K562 (cell line): ENCODE measurements around the gene TMEM120A. TPM values are rescaled to one million over a fixed set of nuclear protein-coding genes. Genes with fewer than 3 reads are reported as not detected.
"Not testable (repeated sequence)": the region's sequence is repeated elsewhere in the genome, so short reads cannot be mapped to it uniquely, and the experiment has no call there.

Source experiments
- ATAC-seq: fragments of 200-7000 bp; cut with Tn5 transposase; 3 replicates; pipeline ENCODE4 v1.9.1; 2020; ENCODE audit warnings: moderate library complexity
- BruUV-seq: library from RNA; stranded (reverse); fragments of 400-500 nt; replicated peaks from 2 replicates; lab custom pipeline; 2021; lab: Mats Ljungman, UMichigan
- CTCF ChIA-PET: fragments of 300-600 bp; formaldehyde crosslinking; extraction: SDS; loops from one replicate; lab custom pipeline; 2021; ENCODE audit warnings: low intra/inter-chr PET ratio; lab: Yijun Ruan, JAX
- POLR2A ChIA-PET: fragments of 300-600, 350-650 bp; sonication (Branson Sonifier 250); formaldehyde crosslinking; extraction: SDS; loops from one replicate; lab custom pipeline; 2021; ENCODE audit warnings: antibody characterized with exemption, inconsistent platforms; lab: Yijun Ruan, JAX
- DNase-seq, 4 experiments: peaks; one replicate each; pipeline versions ENCODE4 v3.0.0 to v3.0.0-alpha.2; 2011 to 2018; ENCODE audit warnings: low spot score in 3 of 4, mixed read lengths in 3 of 4; ENCODE audit errors: extremely low read depth in 1 of 4
- FAIRE-seq: peaks from 2 replicates; lab custom pipeline; 2011; peaks lifted over from hg19 to GRCh38; lab: Jason Lieb, UNC
- H2AFZ ChIP-seq: 2 replicates; pipeline ENCODE4 v1.6.0; 2011; ENCODE audit warnings: low read depth, low read length, control low read depth, inconsistent platforms
- H3K27ac ChIP-seq: fragments of 200-600 bp; 3 replicates; pipeline ENCODE4 v1.8.0; 2011; ENCODE audit warnings: low read depth, mild to moderate bottlenecking, control low read depth, inconsistent platforms, low read length, moderate library complexity, mixed read lengths; ENCODE audit errors: extremely low read depth
- H3K27me3 ChIP-seq, 2 experiments: fragments of 300-600 bp in 1 of 2; 2 replicates in 1 of 2; 3 replicates in 1 of 2; pipeline versions ENCODE4 v1.6.0 to v1.8.0; 2011; ENCODE audit warnings: inconsistent platforms in 2 of 2, low read length in 2 of 2, mild to moderate bottlenecking in 1 of 2, mixed read lengths in 1 of 2, moderate library complexity in 1 of 2; ENCODE audit not compliant: control insufficient read depth in 2 of 2, insufficient read depth in 2 of 2
- H3K36me3 ChIP-seq: fragments of 300-600 bp; 3 replicates; pipeline ENCODE4 v1.8.0; 2011; ENCODE audit warnings: mild to moderate bottlenecking, low read length, inconsistent platforms; ENCODE audit not compliant: control insufficient read depth, insufficient read depth
- H3K4me1 ChIP-seq, 2 experiments: fragments of 200-600 bp in 1 of 2; replicated peaks in 1 of 2; 2 replicates in 1 of 2; 3 replicates in 1 of 2; pipeline versions ENCODE4 v1.5.1 to v1.8.0; 2011; ENCODE audit warnings: inconsistent platforms in 2 of 2, low read length in 2 of 2, mild to moderate bottlenecking in 1 of 2, mixed read lengths in 1 of 2, moderate library complexity in 1 of 2; ENCODE audit not compliant: control insufficient read depth in 2 of 2, insufficient read depth in 2 of 2
- H3K4me2 ChIP-seq: 2 replicates; pipeline ENCODE4 v1.6.1; 2011; ENCODE audit warnings: low read length, control low read depth, inconsistent platforms, mixed read lengths; ENCODE audit not compliant: insufficient read depth
- H3K4me3 ChIP-seq: fragments of 200-600 bp; sonication (generic), shearing (Covaris generic); 2 replicates; pipeline ENCODE4 v1.5.1; 2016; ENCODE audit warnings: control low read depth, inconsistent platforms
- H3K79me2 ChIP-seq: fragments of 200-600 bp; 3 replicates; pipeline ENCODE4 v1.8.0; 2011; ENCODE audit warnings: low read length, inconsistent platforms; ENCODE audit not compliant: control insufficient read depth, insufficient read depth
- H3K9ac ChIP-seq, 2 experiments: 2 replicates each; pipeline versions ENCODE4 v1.6.0 to v1.6.1; 2011; ENCODE audit warnings: low read depth in 2 of 2, low read length in 2 of 2, control low read depth in 1 of 2, inconsistent platforms in 1 of 2, mild to moderate bottlenecking in 1 of 2, mixed read lengths in 1 of 2; ENCODE audit not compliant: insufficient read depth in 1 of 2
- H3K9me1 ChIP-seq: one replicate; pipeline ENCODE4 v1.6.0; 2011; ENCODE audit warnings: inconsistent platforms, mild to moderate bottlenecking, low read length, moderate library complexity; ENCODE audit not compliant: control insufficient read depth, insufficient read depth
- H3K9me3 ChIP-seq: replicated peaks from 2 replicates; pipeline ENCODE4 v1.5.1; 2011; ENCODE audit warnings: low read depth, low read length, inconsistent platforms; ENCODE audit not compliant: control insufficient read depth, insufficient read depth
- H4K20me1 ChIP-seq: replicated peaks from 2 replicates; pipeline ENCODE4 v1.6.1; 2011; ENCODE audit warnings: low read length, inconsistent platforms, mixed read lengths; ENCODE audit not compliant: control insufficient read depth, insufficient read depth
- RB1 ChIP-seq: fragments of 450-650 bp; IDR thresholded peaks from 2 replicates; pipeline ENCODE4 v1.6.1; 2017; ENCODE audit warnings: low read depth, mild to moderate bottlenecking
- SP1 ChIP-seq: sonication (generic); formaldehyde crosslinking; IDR thresholded peaks from 2 replicates; pipeline ENCODE4 v1.8.1; 2022; ENCODE audit warnings: mild to moderate bottlenecking, missing genetic modification reagents
- ZNF551 ChIP-seq: fragments of 250-450 bp; sonication (Bioruptor Pico); IDR thresholded peaks from 2 replicates; pipeline ENCODE4 v1.5.0; 2021; ENCODE audit warnings: mild to moderate bottlenecking, moderate library complexity
- WGBS: fragments of 100-300 bp; shearing (Covaris generic); methylation state at CpG from one replicate; pipeline ENCODE4 v1.1.6; 2016; ENCODE audit warnings: low coverage, mixed read lengths; ENCODE audit not compliant: insufficient coverage; ENCODE audit errors: missing lambda C conversion rate; 5-methylcytosine and 5-hydroxymethylcytosine counted together
- in situ Hi-C: fragments of 300-500 bp; cut with MboI; formaldehyde crosslinking; loops from 4 replicates; pipeline ENCODE4 v1.15.0; 2018; ENCODE audit warnings: inconsistent platforms, mixed read lengths
- intact Hi-C: fragments of 100-400 bp; cut with micrococcal nuclease; formaldehyde crosslinking; loops from 2 replicates; pipeline ENCODE4 v1.14.2; 2022
- polyA plus RNA-seq, 8 experiments: library from polyadenylated mRNA; depleted of rRNA in 4 of 8; stranded (reverse) in 5 of 8; unstranded in 3 of 8; fragments of >200 nt; fragmentation: Nextera tagmentation in 2 of 8; fragmentation: Illumina TruSeq in 1 of 8; extraction: Ambion mirVana in 2 of 8; extraction: Trizol in 1 of 8; gene quantifications; 2 replicates each; pipeline versions ENCODE4 v1.2.1 to v1.2.3, GENCODE V29; 2011 to 2014; ENCODE audit warnings: inconsistent platforms in 1 of 8, missing spikeins in 1 of 8
- total RNA-seq, 7 experiments: library from RNA; depleted of rRNA in 6 of 7; stranded (reverse); fragments of >200 nt in 6 of 7; fragmentation: Illumina TruSeq in 2 of 7; extraction: Trizol in 2 of 7; gene quantifications; 2 replicates each; pipeline versions ENCODE4 v1.2.1 to v1.2.3, GENCODE V29; 2011 to 2021; ENCODE audit warnings: low replicate concordance in 1 of 7
- TF ChIP-seq, protein P1 (sequence below): sonication (generic); formaldehyde crosslinking; IDR thresholded peaks from 2 replicates; pipeline ENCODE4 v1.8.1; 2023; ENCODE audit warnings: mild to moderate bottlenecking, missing genetic modification reagents
- TF ChIP-seq, protein P2 (sequence below): fragments of 250-450 bp; sonication (Bioruptor Pico); IDR thresholded peaks from 2 replicates; pipeline ENCODE4 v1.8.0; 2022; ENCODE audit warnings: moderate library complexity, mild to moderate bottlenecking, inconsistent platforms
- TF ChIP-seq, protein P3 (sequence below): sonication (generic); IDR thresholded peaks from 2 replicates; pipeline ENCODE4 v1.6.1; 2016

TMEM120A gene
- total and polyA plus RNA-seq, 9 of the 15 experiments (the other 6 are each of a cell fraction or from before 2014, with no cell fraction given): 2.3 to 90.2 (median 22.9) TPM

DNA sequence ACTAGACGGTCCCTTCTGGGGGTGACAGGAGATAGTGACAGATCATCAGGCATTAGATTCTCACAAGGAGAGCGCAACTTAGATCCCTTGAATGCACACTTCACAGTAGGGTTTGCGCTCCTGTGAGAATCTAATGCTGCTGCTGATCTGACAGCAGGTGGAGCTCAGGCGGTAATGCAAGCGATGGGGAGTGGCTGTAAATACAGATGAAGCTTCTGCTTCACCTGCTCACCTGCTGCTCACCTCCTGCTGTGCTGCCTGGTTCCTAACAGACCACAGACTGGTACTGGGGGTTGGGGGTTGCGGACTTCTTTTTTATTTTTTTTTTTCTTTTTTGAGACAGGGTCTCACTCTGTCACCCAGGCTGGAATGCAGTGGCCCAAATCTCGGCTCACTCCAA is 35.3 kb upstream of the TMEM120A start:
- FAIRE-seq, H3K9me3 ChIP-seq, intact Hi-C loops, H4K20me1 ChIP-seq, BruUV-seq, POLR2A ChIA-PET, H3K4me2 ChIP-seq, H3K4me1 ChIP-seq, H3K79me2 ChIP-seq, H3K27me3 ChIP-seq, in situ Hi-C loops, H3K9ac ChIP-seq, DNase-seq, CTCF ChIA-PET, H3K27ac ChIP-seq, ATAC-seq, H2AFZ ChIP-seq, H3K9me1 ChIP-seq, H3K4me3 ChIP-seq: not testable (repeated sequence)
- 79% methylated on average over 7 of the region's 7 CpGs for WGBS
- peaks cover 13% of the 10 kb centered on the region; the same call in 2 of the 3 replicates for H3K36me3 ChIP-seq
- TF ChIP-seq, protein P1, sequence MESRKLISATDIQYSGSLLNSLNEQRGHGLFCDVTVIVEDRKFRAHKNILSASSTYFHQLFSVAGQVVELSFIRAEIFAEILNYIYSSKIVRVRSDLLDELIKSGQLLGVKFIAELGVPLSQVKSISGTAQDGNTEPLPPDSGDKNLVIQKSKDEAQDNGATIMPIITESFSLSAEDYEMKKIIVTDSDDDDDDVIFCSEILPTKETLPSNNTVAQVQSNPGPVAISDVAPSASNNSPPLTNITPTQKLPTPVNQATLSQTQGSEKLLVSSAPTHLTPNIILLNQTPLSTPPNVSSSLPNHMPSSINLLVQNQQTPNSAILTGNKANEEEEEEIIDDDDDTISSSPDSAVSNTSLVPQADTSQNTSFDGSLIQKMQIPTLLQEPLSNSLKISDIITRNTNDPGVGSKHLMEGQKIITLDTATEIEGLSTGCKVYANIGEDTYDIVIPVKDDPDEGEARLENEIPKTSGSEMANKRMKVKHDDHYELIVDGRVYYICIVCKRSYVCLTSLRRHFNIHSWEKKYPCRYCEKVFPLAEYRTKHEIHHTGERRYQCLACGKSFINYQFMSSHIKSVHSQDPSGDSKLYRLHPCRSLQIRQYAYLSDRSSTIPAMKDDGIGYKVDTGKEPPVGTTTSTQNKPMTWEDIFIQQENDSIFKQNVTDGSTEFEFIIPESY (CRISPR knock-in tag): peak; percentile 93

DNA sequence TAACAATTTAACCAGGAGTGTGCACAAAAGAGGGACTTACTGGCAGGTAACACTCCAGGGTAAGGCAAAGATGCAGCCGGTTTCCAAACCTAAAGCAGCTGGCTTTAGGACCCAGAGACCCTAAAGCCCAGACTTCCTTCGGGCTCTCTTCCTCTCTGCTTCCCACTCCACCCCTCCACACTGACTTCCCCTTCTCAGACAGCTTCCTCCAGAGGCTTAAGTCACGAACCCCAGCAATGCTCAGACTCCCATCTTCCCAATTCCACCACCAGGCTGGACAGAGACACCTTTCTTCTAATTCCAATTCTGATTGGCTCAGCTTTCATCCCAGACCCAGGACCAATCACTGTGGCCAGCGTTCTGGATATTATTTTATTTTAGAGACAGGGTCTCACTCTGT is 28.6 kb upstream of the TMEM120A start:
- Histone ChIP-seq H2AFZ (peak overlapping the region; percentile 20; the same call in 1 of the 2 replicates), H3K4me1 (peaks cover 0 to 4% of the 10 kb centered on the region in 2 experiments; a peak in 2 of 5 replicates), H4K20me1 (no peaks in the 10 kb centered on the region), H3K27me3 (no peaks in the 10 kb centered on the region), H3K36me3 (peaks cover 37% of the 10 kb centered on the region), H3K27ac (no peak overlapping the region), H3K4me2 (no peak overlapping the region), H3K4me3 (no peak overlapping the region), H3K9me1 (no peaks in the 10 kb centered on the region), H3K9ac (peak overlapping the region in 1 of 2 experiments; percentile 69; a peak in 1 of 4 replicates), H3K9me3 (no peaks in the 10 kb centered on the region), H3K79me2 (no peaks in the 10 kb centered on the region)
- FAIRE-seq (no peak), DNase-seq (peak in 1 of 4 experiments; percentile 36), ATAC-seq (peak; percentile 81)
- in situ Hi-C loops (loop anchor here (5.0 to 25.0 kb wide), 2 partner anchors 156 to 586 kb away; no protein-coding TSS in a partner anchor), intact Hi-C loops (loop anchor here (5.0 kb wide), 1 partner anchor 76 kb away; no protein-coding TSS in a partner anchor)
- 17% methylated on average over 4 of the region's 4 CpGs for WGBS
- no TSS peak for BruUV-seq
- ChIA-PET CTCF (interaction anchor here (0.5 to 4.3 kb wide), 2 partner anchors 118 to 156 kb away, joined by 4 to 95 read pairs; no protein-coding TSS in a partner anchor), POLR2A (interaction anchor here (1.1 to 1.3 kb wide), 2 partner anchors 17 to 29 kb away, joined by 3 read pairs; no protein-coding TSS in a partner anchor)
- TF ChIP-seq RB1: peak; percentile 8; the same call in 1 of the 2 replicates
- TF ChIP-seq, protein P2, sequence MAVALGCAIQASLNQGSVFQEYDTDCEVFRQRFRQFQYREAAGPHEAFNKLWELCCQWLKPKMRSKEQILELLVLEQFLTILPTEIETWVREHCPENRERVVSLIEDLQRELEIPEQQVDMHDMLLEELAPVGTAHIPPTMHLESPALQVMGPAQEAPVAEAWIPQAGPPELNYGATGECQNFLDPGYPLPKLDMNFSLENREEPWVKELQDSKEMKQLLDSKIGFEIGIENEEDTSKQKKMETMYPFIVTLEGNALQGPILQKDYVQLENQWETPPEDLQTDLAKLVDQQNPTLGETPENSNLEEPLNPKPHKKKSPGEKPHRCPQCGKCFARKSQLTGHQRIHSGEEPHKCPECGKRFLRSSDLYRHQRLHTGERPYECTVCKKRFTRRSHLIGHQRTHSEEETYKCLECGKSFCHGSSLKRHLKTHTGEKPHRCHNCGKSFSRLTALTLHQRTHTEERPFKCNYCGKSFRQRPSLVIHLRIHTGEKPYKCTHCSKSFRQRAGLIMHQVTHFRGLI: no peak
- no peak for TF ChIP-seq ZNF551 (CRISPR knock-in tag)
- TF ChIP-seq SP1 (CRISPR knock-in tag): no peak
- TF ChIP-seq, protein P3, sequence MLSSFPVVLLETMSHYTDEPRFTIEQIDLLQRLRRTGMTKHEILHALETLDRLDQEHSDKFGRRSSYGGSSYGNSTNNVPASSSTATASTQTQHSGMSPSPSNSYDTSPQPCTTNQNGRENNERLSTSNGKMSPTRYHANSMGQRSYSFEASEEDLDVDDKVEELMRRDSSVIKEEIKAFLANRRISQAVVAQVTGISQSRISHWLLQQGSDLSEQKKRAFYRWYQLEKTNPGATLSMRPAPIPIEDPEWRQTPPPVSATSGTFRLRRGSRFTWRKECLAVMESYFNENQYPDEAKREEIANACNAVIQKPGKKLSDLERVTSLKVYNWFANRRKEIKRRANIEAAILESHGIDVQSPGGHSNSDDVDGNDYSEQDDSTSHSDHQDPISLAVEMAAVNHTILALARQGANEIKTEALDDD: no peak
